ENCODE measurements around the gene SLA2. TPM values are rescaled to one million over a fixed set of nuclear protein-coding genes. Genes with fewer than 3 reads are reported as not detected.

Gene SLA2, protein sequence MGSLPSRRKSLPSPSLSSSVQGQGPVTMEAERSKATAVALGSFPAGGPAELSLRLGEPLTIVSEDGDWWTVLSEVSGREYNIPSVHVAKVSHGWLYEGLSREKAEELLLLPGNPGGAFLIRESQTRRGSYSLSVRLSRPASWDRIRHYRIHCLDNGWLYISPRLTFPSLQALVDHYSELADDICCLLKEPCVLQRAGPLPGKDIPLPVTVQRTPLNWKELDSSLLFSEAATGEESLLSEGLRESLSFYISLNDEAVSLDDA
- total RNA-seq, result 0.31 TPM

DNA sequence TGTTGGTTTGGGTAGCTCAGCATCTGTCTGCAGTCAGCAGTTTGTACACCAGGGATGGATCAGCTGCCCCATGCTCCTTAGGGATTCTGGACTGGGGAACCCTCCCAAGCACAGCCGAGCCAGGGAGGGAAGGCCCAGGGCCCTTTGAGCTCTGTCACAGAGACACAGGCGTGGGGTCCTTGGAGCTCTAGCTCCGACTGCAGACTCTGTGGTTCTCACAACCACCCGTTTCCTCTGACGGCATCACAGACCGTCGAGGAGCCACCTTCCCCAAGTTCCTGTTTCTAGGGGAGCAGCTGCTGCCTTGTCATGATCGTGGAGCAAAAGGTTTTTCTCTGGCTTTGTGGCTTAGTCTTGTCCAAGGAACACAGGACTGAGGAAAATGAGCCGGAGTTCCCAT lies at the start of gene SLA2:
Gene SLA2, minus strand, starts transcription at position 199 of the 400 bp plus-strand sequence. CDS start 4,861 bp downstream, outside the sequence.

GRCh38 chr20:36605399-36606157 lies 40.4 kb downstream of the SLA2 start, which contains the start of gene RAB5IF:
Gene RAB5IF, plus strand, starts transcription at chr20:36605779. Its CDS starts 173 bp downstream, at chr20:36605952.

GRCh38 chr20:36573103-36573797 lies 72.7 kb downstream of the SLA2 start, which contains the start of gene TGIF2:
Gene TGIF2, plus strand, starts transcription at chr20:36573597. Its CDS starts 5,178 bp downstream, at chr20:36578775.

Small RNA genes lying within 50 kb of the gene (small RNA-seq; reads per million reads assigned to genes)
- not detected for gene RF00019 (ENCODE audit: low replicate concordance)

Other genes starting within 250 kb of the SLA2 start
- not detected for gene MYL9, start 104.7 kb downstream of the SLA2 start, total RNA-seq
- gene TGIF2, start 72.6 kb downstream of the SLA2 start, total RNA-seq, result 8.8 TPM
- gene RAB5IF, start 40.4 kb downstream of the SLA2 start, total RNA-seq, result 27.9 TPM
- 43.5 TPM for gene NDRG3, start 99.9 kb upstream of the SLA2 start, total RNA-seq
- gene DSN1, start 127.6 kb upstream of the SLA2 start, total RNA-seq, result 5.3 TPM
- gene TLDC2, start 229.9 kb upstream of the SLA2 start, total RNA-seq, result not detected

All from parietal lobe (tissue), 2 donors.